ENCODE results near the gene CD6. TPM values are rescaled to one million over a fixed set of nuclear protein-coding genes. Genes with fewer than 3 reads are reported as not detected.

CD6 gene
- total RNA-seq, 1 experiment from 2014 or later, result 1.4 TPM

- TF ChIP-seq CEBPB (IDR thresholded peaks at IDR 0.05; ENCODE audit: low read depth) (no peak), ZFX (IDR thresholded peaks at IDR 0.05) (no peak), RAD21 (IDR thresholded peaks at IDR 0.05; ENCODE audit: low read depth) (no peak), ATF3 (IDR thresholded peaks at IDR 0.05) (no peak), SIN3A (IDR thresholded peaks at IDR 0.05; ENCODE audit: low read depth) (no peak), CBX3 (IDR thresholded peaks at IDR 0.05; ENCODE audit: low read depth) (no peak), POLR2A (IDR thresholded peaks at IDR 0.05; ENCODE audit: borderline replicate concordance, extremely low read depth, insufficient read depth, insufficient read length) (no peak), EGR1 (IDR thresholded peaks at IDR 0.05; ENCODE audit: low read depth) (no peak), ZNF274 (IDR thresholded peaks at IDR 0.05; ENCODE audit: low read depth, low read length) (no peak), TCF7L2 (IDR thresholded peaks at IDR 0.05; ENCODE audit: borderline replicate concordance, extremely low read depth, insufficient read depth, insufficient read length) (no peak)
- RAD21 ChIA-PET (ENCODE audit: low non-redundant PET in 1 of 2, low total read pairs in 2 of 2, uncharacterized antibody in 2 of 2, unreplicated experiment in 2 of 2), result no interaction called here
- intact Hi-C loops (cut with micrococcal nuclease), result no loop called here
- Histone ChIP-seq H3K4me1 (ENCODE audit: control insufficient read depth in 1 of 2, insufficient read depth in 2 of 2, low read length in 2 of 2) (no peaks in the 10 kb centered on the region), H3K4me3 (replicated peaks in 1 of 2; ENCODE audit: low read depth in 1 of 2, low read length in 2 of 2) (no peak overlapping the region), H3K27ac (ENCODE audit: low read depth, low read length) (no peak overlapping the region), H3K9ac (ENCODE audit: low read length) (no peak overlapping the region), H3K9me3 (ENCODE audit: control insufficient read depth in 1 of 2, insufficient read depth in 1 of 2, low read depth in 1 of 2, low read length in 2 of 2) (no peaks in the 10 kb centered on the region), H4K20me1 (ENCODE audit: insufficient read depth) (no peaks in the 10 kb centered on the region), H3K4me2 (ENCODE audit: low read length) (no peak overlapping the region), H3K9me2 (ENCODE audit: insufficient read depth) (no peaks in the 10 kb centered on the region), H3K36me3 (ENCODE audit: control insufficient read depth in 1 of 2, insufficient read depth in 2 of 2, low read length in 2 of 2) (no peaks in the 10 kb centered on the region), H3K27me3 (ENCODE audit: insufficient read depth, low read length) (no peaks in the 10 kb centered on the region), H3K79me2 (ENCODE audit: insufficient read depth, low read length) (no peaks in the 10 kb centered on the region), H2AFZ (ENCODE audit: low read depth, low read length, poor library complexity, severe bottlenecking) (no peak overlapping the region)
- no peak for DNase-seq (ENCODE audit: low read depth, low spot score)
- no peak for ATAC-seq
- no TSS peak for BruUV-seq (replicated peaks)
- POLR2A ChIA-PET, result no interaction called here
- CTCF ChIA-PET, result no interaction called here
These were observed 96.4 kb downstream of the CD6 start for GRCh38 chr11:61067782-61068446.

- BruUV-seq (replicated peaks), result no TSS peak
- ChIA-PET POLR2A (no interaction called here), RAD21 (ENCODE audit: low non-redundant PET in 1 of 2, low total read pairs in 2 of 2, uncharacterized antibody in 2 of 2, unreplicated experiment in 2 of 2) (no interaction called here), CTCF (no interaction called here)
- DNase-seq (ENCODE audit: low read depth, low spot score) (no peak), ATAC-seq (no peak)
- Histone ChIP-seq H2AFZ (ENCODE audit: low read depth, low read length, poor library complexity, severe bottlenecking) (no peak overlapping the region), H3K27ac (ENCODE audit: low read depth, low read length) (no peak overlapping the region), H3K9ac (ENCODE audit: low read length) (no peak overlapping the region), H3K9me2 (ENCODE audit: insufficient read depth) (no peaks in the 10 kb centered on the region), H4K20me1 (ENCODE audit: insufficient read depth) (no peaks in the 10 kb centered on the region), H3K27me3 (ENCODE audit: insufficient read depth, low read length) (no peaks in the 10 kb centered on the region), H3K4me2 (ENCODE audit: low read length) (no peak overlapping the region), H3K36me3 (ENCODE audit: control insufficient read depth in 1 of 2, insufficient read depth in 2 of 2, low read length in 2 of 2) (no peaks in the 10 kb centered on the region), H3K4me1 (ENCODE audit: control insufficient read depth in 1 of 2, insufficient read depth in 2 of 2, low read length in 2 of 2) (no peaks in the 10 kb centered on the region), H3K9me3 (ENCODE audit: control insufficient read depth in 1 of 2, insufficient read depth in 1 of 2, low read depth in 1 of 2, low read length in 2 of 2) (no peaks in the 10 kb centered on the region), H3K79me2 (ENCODE audit: insufficient read depth, low read length) (no peaks in the 10 kb centered on the region), H3K4me3 (replicated peaks in 1 of 2; ENCODE audit: low read depth in 1 of 2, low read length in 2 of 2) (no peak overlapping the region)
- intact Hi-C loops (cut with micrococcal nuclease), result no loop called here
- TF ChIP-seq SRF (IDR thresholded peaks at IDR 0.05; ENCODE audit: low read depth), result no peak
- no peak for TF ChIP-seq SP1 (IDR thresholded peaks at IDR 0.05; ENCODE audit: low read depth)
- no peak for TF ChIP-seq EZH2 (IDR thresholded peaks at IDR 0.05)
- no peak for TF ChIP-seq ZNF274 (IDR thresholded peaks at IDR 0.05; ENCODE audit: low read depth, low read length)
- TF ChIP-seq CEBPB (IDR thresholded peaks at IDR 0.05; ENCODE audit: low read depth), result no peak
- TF ChIP-seq MAX (IDR thresholded peaks at IDR 0.05), result no peak
- no peak for TF ChIP-seq POLR2A (IDR thresholded peaks at IDR 0.05; ENCODE audit: borderline replicate concordance, extremely low read depth, insufficient read depth, insufficient read length)
- no peak for TF ChIP-seq RAD21 (IDR thresholded peaks at IDR 0.05; ENCODE audit: low read depth)
- TF ChIP-seq YY1 (IDR thresholded peaks at IDR 0.05; ENCODE audit: extremely low read depth, insufficient replicate concordance, low read depth, low read length), result no peak
- no peak for TF ChIP-seq ELF1 (IDR thresholded peaks at IDR 0.05; ENCODE audit: borderline replicate concordance, low read depth)
- TF ChIP-seq CBX3 (IDR thresholded peaks at IDR 0.05; ENCODE audit: low read depth), result no peak
- no peak for TF ChIP-seq TCF7L2 (IDR thresholded peaks at IDR 0.05; ENCODE audit: borderline replicate concordance, extremely low read depth, insufficient read depth, insufficient read length)
- no peak for TF ChIP-seq EZH2phosphoT487 (IDR thresholded peaks at IDR 0.05; ENCODE audit: borderline replicate concordance)
- TF ChIP-seq ZBTB33 (IDR thresholded peaks at IDR 0.05; ENCODE audit: extremely low read depth, insufficient replicate concordance, low read length), result no peak
- no peak for TF ChIP-seq FOSL1 (IDR thresholded peaks at IDR 0.05; ENCODE audit: low read depth)
- TF ChIP-seq SIN3A (IDR thresholded peaks at IDR 0.05; ENCODE audit: low read depth), result no peak
These were observed 97.1 kb downstream of the CD6 start for GRCh38 chr11:61068581-61068980.

All from HCT116 (cell line).